Measurements from ENCODE around the gene SOX6.

DNA sequence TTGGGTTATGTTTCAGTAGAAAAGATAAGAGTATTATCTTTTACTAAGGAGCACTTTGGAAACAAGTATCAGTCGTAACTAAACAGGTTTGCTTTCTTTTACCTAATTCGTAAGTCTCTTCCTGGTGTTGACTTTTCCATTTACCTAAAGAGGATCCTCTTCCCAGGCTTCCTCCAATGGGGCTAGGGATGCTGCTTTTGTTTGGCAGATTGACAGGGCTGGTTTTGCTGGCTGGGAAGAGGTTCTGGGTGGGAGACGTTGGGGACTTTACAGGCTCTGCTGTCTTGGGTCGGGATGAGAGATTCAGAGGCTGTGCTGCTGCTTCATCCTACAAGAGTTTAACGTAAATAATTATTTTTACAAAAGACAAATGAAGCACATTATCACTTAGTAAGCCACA is 306.7 kb downstream of the SOX6 start:
- TF ChIP-seq EZH2 (IDR thresholded peaks at IDR 0.05; ENCODE audit: low read length, missing control alignments), result no peak
- TF ChIP-seq, protein P1, sequence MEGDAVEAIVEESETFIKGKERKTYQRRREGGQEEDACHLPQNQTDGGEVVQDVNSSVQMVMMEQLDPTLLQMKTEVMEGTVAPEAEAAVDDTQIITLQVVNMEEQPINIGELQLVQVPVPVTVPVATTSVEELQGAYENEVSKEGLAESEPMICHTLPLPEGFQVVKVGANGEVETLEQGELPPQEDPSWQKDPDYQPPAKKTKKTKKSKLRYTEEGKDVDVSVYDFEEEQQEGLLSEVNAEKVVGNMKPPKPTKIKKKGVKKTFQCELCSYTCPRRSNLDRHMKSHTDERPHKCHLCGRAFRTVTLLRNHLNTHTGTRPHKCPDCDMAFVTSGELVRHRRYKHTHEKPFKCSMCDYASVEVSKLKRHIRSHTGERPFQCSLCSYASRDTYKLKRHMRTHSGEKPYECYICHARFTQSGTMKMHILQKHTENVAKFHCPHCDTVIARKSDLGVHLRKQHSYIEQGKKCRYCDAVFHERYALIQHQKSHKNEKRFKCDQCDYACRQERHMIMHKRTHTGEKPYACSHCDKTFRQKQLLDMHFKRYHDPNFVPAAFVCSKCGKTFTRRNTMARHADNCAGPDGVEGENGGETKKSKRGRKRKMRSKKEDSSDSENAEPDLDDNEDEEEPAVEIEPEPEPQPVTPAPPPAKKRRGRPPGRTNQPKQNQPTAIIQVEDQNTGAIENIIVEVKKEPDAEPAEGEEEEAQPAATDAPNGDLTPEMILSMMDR (conservative IDR thresholded peaks at IDR 0.05 in 1 of 2, IDR thresholded peaks at IDR 0.05 in 1 of 2; ENCODE audit: low read depth in 1 of 2, low read length in 2 of 2), result no peak

All from fibroblast of lung (primary cell).